HG03025 (cell line): Measurements from ENCODE around the gene WFDC9.
"Not testable (repeated sequence)": the region's sequence is repeated elsewhere in the genome, so short reads cannot be mapped to it uniquely, and the experiment has no call there.

Source experiments
- ATAC-seq: cut with Tn5 transposase; IDR thresholded peaks from one replicate; pipeline ENCODE4 v1.9.1; 2021; ENCODE audit warnings: mild to moderate bottlenecking, moderate library complexity; ENCODE audit not compliant: unreplicated experiment, low FRiP score

WFDC9 gene

DNA sequence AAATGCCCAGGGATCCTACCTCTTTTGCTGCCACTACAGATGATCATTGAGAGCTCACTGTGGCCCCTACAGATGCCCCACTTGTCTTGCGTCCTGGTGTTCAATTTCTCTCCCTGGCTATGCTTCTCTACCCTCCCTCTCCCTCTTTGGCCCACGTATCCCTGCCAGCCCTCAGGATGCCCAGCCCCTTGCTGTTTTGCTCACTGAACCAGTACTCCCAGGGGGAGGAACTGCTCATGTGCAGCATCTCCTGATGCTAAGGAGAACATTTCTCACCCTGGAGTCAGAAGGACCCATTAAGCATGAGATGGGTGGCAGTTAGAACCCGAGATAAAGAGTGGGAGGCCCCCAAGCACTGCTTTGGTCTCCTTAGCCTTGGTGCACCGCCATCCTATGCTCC is at the start of gene WFDC9:
Gene WFDC9, minus strand, starts transcription at position 101 of the 400 bp plus-strand sequence. CDS start 21,103 bp downstream, outside the sequence.
- ATAC-seq, result no peak

DNA sequence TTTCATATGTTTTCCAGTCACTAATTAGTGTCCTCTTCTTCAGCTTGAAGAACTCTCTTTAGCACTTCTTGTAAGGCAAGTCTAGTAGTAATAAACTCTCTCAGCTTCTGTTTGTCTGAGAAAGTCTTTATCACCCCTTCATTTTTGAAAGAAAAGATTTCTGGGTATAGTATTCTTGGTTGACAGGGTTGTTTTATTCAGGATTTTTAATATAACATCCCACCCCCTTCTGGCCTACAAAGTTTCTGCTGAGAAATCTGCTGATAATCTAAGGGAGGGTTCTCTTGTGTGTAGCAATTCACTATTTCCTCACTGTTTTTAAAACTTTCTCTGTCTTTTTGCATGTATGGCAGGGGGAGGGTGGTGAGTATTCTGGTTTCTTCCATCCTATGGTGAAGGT is 48.6 kb upstream of the WFDC9 start:
- ATAC-seq, result no peak

DNA sequence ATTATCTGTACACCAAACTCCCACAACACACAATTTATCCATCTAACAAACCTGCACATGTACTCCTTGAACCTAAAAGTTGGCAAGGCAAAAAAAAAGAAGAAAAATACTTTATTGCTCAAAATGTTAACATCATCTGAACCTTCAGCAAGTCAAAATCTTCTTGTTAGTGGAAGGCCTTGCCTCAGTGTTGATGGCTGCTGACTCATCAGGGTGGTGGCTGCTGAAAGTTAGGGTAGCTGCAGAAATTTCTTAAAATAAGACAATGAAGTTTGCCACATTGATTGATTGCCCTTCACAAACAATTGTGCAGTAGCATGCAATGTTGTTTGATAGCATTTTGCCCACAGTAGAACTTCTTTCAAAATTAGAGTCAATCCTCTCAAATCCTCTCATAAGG is 41.7 kb upstream of the WFDC9 start:
- ATAC-seq, result no peak

DNA sequence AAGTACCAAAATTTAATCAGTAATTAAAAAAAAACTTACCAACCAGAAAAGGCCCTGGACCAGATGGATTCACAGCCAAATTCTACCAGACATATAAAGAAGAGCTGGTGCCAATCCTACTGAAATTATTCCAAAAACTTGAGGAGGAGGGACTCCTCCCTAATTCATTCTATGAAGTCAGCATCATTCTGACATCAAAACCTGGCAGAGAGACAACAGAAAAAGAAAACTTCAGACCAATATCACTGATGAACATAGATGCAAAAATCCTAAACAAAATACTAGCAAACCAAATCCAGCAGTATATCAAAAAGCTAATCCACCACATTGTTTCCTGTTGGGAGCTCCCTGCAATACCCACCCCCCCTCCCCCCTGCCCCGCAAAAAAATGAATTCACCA is 39.1 kb upstream of the WFDC9 start, which contains the start of gene WFDC11:
Gene WFDC11, minus strand, starts transcription at position 101 of the 400 bp plus-strand sequence. CDS start 19,639 bp downstream, outside the sequence.
- no peak for ATAC-seq

DNA sequence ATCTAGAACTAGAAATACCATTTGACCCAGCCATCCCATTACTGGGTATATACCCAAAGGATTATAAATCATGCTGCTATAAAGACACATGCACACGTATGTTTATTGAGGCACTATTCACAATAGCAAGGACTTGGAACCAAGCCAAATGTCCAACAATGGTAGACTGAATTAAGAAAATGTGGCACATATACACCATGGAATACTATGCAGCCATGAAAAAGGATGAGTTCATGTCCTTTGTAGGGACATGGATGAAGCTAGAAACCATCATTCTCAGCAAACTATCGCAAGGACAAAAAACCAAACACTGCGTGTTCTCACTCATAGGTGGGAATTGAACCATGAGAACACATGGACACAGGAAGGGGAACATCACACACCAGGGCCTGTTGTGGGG is 26.0 kb upstream of the WFDC9 start:
- ATAC-seq, result not testable (repeated sequence)

DNA sequence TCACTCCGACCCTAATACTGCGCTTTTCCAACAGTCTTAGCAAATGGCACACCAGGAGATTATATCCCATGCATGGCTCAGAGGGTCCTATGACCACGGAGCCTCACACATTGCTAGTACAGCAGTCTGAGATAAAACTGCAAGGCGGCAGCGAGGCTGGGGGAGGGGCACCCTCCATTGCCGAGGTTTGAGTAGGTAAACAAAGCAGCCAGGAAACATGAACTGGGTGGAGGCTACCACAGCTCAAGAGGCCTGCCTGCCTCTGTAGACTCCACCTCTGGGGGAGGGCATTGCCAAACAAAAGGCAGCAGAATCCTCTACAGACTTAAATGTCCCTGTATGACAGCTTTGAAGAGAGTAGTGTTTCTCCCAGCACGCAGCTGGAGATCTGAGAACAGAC is 20.6 kb upstream of the WFDC9 start:
- ATAC-seq, result not testable (repeated sequence)

DNA sequence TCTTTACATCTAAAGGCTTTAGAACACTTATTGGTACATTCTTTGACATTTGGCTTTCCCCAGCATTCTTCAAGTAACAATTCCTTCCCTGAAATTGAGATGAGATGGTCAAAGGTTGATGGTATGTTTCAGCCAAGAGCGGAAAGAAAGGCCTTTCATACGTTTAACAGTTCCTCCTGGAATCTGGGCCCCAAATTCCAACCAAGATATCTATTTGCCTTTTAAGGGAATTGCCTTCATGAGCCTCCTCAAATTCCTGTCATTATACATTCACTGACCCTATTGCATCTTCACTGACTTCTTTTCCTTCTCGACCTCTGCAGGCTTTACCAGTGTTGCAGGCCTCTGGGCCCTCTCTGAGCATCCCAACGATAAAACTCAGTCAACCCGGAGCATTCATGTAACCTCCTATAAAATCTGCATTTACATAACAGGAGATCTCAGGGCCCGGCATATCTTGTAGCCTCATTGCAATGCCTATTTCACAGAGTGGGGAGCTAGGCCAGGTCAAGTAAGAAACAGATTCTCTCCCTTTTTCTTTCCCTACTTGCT is 18.3 kb upstream of the WFDC9 start:
- no peak for ATAC-seq

DNA sequence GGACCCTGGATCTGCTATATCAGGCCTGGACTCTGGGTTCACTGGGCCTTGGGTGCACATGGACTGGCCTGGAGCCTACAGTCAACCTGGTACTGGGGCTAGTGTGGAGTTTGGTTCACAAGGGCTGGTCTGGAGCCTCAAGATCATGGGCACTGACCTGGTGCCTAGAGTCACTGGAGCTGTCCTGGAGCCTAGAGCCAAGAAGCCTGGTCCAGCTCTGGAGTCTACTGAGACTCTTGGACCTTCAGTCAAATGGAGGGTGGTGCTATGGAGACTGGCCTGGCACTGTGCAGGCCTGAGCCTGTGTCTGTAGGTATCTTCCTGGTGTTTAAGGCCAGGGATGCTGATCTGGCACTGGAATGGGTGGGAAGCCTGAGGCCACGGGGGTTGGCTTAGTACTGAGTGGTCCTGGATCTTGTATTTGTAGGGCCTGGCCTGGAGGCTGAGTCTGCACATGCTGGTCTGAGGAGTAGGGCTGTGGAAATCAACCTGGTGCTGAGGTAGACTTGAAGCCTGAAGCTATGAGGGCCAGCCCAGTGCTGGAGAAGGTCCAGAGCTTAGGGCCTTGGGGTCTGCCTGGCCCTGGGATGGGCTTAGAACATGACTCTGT is 16.5 kb upstream of the WFDC9 start:
- no peak for ATAC-seq

DNA sequence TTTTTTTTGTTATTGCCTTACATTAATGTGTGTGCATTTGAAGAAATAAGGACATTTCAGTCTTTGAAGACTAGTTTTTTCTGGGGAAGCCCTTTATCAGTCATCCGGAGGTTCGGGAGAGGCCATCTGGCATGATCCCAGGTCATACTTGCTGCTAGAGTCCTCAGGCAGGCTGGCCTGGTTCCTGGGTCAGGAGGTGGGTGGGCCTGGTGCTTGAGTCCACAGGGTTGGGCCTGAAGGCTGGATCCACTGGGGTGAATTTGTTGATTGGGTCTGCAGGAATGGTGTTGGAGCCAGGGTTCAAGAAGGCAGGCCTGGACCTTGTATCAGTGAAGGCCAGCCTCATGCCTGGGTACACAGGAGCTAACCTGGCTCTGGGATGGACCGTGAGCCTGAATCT is 15.8 kb upstream of the WFDC9 start:
- ATAC-seq, result no peak

DNA sequence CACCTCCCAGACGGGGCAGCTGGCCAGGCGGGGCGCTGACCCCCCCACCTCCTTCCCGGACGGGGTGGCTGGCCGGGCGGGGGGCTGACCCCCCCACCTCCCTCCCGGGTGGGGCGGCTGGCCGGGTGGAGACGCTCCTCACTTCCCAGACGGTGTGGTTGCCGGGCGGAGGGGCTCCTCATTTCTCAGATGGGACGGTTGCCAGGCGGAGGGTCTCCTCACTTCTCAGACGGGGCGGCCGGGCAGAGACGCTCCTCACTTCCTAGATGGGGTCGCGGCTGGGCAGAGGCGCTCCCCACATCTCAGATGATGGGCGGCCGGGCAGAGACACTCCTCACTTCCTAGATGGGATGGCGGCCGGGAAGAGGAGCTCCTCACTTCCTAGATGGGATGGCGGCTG is 14.8 kb upstream of the WFDC9 start:
- ATAC-seq, result not testable (repeated sequence)

DNA sequence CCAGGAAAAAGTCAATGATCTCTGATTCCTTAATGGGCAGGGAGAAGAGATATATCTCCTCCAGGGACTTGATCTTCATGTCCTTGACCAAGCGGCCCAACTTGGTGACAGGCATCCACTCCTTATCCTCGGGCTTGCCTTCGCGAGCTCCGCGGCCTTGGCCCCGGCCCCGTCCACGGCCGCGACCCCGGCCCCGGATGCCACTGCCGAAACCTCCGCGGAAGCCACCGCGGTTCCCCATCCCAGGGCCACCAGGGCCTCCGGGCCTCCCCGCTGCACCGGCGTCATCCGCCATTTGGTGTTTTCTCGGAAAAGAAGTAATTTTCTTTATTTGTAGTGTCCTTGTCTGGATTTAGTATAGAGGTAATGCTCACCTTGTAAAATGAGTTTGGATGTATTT is 10.0 kb upstream of the WFDC9 start:
- ATAC-seq, result not testable (repeated sequence)

DNA sequence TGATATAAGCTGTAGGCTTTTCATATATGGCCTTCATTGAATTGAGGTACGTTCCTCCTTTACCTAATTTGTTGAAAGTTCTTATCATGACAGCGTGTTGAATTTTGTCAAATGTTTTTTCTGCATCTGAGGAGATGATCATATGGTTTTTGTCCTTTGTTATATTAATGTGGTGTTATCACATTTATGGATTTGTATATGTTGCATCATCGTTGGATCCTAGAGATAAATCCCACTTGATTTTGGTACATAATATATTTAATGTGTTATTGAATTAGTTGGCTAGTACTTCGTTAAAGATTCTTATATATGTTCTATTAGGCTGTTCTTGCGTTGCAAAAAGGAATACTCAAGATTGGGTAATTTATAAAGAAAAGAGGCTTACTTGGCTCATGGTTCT is 8.6 kb upstream of the WFDC9 start:
- ATAC-seq, result no peak

DNA sequence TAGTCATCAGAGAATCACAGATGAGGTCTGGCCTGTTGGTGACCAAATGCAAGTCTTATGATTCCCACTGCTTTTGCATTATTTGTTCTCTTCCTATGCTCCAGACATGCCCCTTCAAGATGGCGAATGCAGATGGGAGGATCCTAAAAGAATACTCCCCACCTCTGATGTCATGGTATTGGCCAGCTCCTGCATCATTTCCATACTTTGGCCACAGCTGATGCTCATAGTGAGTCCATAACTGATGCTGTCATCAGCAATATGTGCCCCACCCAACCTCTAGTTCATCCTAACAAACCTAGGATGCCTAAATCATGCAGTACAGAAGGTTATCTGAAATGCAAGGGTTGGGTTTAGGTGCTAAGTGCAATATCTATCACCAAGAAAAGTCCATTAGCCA is 5.4 kb upstream of the WFDC9 start:
- no peak for ATAC-seq

DNA sequence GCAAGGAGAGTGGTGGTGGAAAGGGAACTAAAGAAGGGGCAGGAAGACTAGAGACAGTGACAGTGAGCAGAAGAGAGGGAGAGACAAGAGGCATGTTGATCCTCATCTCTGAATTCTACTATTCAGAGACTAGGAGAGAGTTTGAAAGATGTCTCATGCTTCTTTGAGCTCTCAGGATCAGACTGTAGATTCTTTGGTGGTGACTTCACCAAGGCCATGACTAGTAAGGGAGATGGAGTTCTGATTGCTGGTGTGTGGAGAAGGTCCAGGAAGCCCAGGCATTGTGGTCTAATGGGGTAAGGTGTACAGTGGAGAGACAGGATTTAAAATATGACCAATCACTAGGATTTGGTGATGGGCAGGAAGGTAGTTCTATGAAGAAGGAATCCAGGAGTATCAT is 713 bp downstream of the WFDC9 start:
- ATAC-seq, result no peak

DNA sequence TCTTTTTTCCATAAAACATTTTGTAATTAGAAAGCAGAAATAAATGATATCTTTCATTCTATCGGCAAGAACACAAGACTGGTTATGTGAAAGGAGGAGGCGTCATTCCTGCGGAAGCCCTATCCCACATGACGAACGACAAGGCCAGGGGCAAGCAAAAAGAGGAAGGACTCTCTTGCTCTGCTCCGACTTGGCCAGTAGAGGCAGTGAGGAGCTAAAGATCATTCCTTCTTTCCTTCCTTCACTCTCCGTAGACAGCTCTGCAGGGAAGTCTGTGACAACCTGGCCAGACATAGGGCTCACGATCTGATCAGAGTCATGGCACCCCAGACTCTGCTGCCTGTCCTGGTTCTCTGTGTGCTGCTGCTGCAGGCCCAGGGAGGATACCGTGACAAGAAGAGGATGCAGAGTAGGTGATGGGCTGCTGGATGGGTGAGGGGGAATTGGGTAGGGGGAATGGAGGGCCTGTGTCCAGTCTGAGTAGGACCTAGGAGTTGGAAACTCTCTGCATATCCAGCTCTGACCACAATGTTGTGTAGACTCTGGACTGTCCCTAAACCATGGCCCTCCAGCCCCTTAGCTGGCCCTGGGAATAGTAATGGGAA is 1.5 kb downstream of the WFDC9 start, which contains the start of gene WFDC10A:
Gene WFDC10A, plus strand, starts transcription at position 244 of the 605 bp plus-strand sequence. Its CDS starts 75 bp downstream, at position 319.
- no peak for ATAC-seq

DNA sequence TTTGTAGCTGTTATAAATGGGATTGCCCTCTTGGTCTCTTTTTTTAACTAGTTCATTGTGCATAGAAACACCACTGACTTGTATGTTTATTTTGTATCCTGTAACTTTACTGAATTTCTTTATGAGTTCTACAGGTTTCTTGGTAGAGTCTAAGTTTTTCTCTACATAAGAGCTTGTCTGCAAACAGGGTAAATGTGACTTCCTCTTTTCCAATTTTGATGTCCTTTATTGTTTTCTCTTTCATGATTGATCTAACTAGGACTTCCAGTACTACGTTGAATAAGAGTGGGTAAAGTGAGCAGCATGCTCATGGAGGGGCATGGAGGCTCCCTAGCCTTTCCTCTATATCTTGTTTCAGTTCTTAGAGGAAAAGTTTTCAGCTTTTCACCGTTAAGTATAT is 4.5 kb downstream of the WFDC9 start:
- ATAC-seq, result no peak

DNA sequence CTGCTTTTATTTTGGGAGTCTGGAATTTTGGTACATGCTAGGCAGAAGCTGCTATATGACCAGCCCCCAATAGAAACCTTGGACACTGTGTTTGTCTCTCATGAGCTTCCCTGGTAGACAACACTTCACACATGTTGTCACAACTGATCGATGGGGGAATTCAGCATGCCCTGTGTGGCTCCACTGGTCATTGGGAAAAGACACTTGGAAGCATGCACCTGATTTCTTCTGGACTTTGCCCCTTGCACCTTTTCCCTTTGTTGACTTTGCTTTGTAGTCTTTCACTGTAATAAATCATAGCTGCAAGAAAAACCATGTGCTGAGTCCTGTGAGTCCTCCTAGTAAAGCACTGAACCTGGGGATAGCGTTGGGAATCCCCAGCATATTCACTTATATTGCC is 9.5 kb downstream of the WFDC9 start:
- no peak for ATAC-seq

DNA sequence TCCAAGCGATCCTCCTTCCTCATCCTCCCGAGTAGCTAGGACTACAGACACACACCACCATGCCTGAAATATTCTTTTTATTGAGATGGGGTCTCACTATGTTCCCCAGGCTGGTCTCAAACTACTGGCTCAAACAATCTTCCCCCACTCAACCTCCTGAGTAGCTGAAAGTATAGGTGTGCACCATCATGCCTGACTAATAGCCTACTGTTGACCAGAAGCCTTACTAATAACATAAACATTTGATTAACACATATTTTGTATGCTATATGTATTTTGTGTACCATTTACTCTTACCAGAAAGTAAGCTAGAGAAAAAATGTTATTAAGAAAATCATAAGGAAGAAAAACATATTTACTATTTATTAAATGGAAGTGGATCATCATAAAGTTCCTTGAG is 13.5 kb downstream of the WFDC9 start:
- no peak for ATAC-seq

DNA sequence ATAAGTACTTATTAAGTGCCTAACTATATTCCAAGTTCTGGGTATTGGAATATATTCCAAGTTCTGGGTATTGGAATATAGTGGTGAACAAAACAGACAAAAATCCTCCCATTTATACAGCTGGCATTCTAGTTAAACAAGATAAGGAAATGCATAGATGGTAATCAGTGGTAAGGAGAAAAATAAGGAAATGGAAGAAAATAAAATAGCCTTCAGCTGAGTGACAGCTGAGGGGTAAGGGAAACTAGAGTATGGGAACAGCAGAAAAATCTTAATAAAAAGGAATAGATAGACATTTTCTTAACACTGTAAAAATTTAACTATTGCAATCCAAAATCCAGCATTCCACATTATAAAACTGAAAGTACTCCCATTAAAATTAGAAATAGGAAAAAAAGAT is 18.8 kb downstream of the WFDC9 start:
- no peak for ATAC-seq

DNA sequence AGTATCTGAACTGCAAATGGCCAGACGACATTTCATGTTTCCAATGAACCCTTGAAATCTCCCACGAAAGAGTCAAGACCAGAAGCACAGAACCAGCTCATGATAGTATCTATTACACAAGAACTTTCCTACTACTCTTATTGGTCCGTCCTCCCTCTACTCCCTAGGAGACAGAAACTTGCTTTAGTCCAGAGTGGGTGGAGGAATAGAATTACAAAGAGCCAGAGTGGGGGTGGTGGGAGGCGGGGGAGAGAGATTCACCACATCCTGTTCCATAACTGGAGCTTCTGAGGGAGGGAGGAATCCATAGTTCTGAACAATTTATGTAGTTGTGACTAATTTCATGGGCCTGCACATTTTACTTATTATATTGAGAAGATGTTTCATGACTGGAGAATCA is 20.0 kb downstream of the WFDC9 start:
- ATAC-seq, result no peak

DNA sequence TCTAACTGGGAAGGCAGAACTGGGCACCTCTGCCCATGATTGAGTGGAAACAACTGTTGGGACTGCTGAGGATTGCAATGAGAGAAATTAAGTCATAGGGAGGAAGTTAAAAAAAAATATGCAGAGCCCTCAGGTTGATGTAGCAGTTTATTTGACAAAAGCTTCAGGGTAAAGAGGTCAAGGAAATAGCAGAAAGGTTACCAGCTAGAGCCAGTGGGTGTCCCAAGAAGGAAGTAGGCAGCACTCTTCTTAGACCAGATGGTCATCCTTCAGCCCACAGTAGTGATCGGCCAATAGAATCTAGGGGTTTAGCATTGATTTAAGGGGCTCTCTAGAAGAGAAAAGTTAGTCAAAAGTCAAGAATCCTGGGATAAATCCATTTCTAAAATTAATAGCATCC is 23.3 kb downstream of the WFDC9 start:
- no peak for ATAC-seq

DNA sequence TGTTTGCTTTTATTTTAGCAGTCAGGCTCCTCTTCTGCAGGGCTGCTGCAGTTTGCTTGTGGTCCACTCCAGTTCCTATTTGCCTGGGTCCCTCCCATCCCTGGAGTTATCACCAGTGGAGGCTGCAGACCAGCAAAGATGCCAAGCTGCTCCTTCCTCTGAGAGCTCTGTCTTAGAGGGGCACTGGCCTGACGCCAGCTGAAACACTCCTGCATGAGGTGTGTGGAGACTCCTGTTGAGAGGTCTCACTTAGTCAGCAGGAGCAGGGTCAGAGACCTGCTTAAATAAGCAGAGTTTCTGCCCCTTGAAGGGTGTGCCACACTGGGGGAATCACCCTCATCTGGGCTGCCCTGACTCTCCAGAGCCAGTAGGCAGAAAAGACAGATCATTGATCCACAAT is 35.8 kb downstream of the WFDC9 start:
- ATAC-seq, result no peak
